Epithelial cell of umbilical artery (primary cell): ENCODE data around the gene DNM3. TPM values are rescaled to one million over a fixed set of nuclear protein-coding genes. Genes with fewer than 3 reads are reported as not detected.

Experiments used
- total RNA-seq: library from RNA; depleted of rRNA; stranded (reverse); fragments of >200 nt; gene quantifications from 2 replicates; pipeline ENCODE4 v1.2.3, GENCODE V29; 2014

Gene DNM3
- total RNA-seq: 0.76 and 0.97 TPM in 2 replicates

GRCh38 chr1:171841050-171841910 lies at the start of gene DNM3:
TSS of gene DNM3 (plus strand) at chr1:171841498. CDS start at chr1:171841657, 159 bp downstream.

GRCh38 chr1:172420385-172420784 lies 579.1 kb downstream of the DNM3 start, which contains the start of gene C1orf105:
TSS of gene C1orf105 (plus strand) at chr1:172420685. CDS start at chr1:172420886, 201 bp downstream.

GRCh38 chr1:172443666-172444453 lies 602.6 kb downstream of the DNM3 start, which contains the start of gene PIGC:
TSS of gene PIGC (minus strand) at chr1:172444069. CDS start at chr1:172442622, 1,447 bp downstream.

Other genes with a start within 250 kb of the DNM3 start
- gene MYOCOS, start 219.3 kb upstream of the DNM3 start, total RNA-seq: not detected in 2 replicates
- gene MYOC, start 188.8 kb upstream of the DNM3 start, total RNA-seq: not detected in 2 replicates
- 4.9 and 6.8 TPM in 2 replicates for gene VAMP4, start 99.4 kb upstream of the DNM3 start, total RNA-seq
- gene METTL13, start 59.8 kb upstream of the DNM3 start, total RNA-seq: 22.1 and 31.6 TPM in 2 replicates